HuH-7 (cell line): ENCODE results near the gene DEFB123.
"Not testable (repeated sequence)": the region's sequence is repeated elsewhere in the genome, so short reads cannot be mapped to it uniquely, and the experiment has no call there.

Experiments
- DNase-seq: peaks from one replicate; pipeline ENCODE4 v3.0.0; 2011; ENCODE audit warnings: low spot score

DEFB123 gene, protein sequence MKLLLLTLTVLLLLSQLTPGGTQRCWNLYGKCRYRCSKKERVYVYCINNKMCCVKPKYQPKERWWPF

DNA sequence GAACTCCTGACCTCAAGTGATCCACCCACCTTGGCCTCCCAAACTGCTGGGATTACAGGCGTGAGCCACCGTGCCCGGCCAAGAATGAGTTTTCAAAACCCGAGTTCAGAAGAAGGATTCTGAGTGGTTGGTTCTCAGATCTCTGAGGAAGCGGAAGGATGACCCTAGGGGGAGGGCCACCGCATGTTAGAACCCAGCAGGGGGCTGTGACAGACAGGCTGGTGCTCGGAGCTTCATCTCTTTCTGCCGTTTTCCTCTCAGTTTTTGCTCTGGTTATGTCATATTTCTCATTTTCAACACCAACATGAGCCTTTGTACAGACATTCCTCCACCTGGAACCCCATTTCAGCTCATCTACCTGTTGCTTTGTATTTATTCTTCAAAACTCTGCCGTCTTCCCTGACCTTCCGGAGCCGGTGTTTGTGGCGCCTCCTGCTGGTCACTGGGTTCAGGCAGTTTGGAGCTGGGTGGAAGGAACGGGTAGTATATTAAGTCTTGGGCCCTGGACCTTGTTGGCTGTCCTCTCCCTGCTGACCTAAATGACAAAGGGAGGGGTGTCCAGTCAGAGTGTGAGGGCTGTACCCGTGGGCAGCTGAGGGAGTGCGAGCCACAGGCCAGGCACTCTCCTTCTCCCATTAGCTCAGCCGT, at the start of gene DEFB123:
TSS of gene DEFB123 (plus strand) at position 621 of the 648 bp plus-strand sequence. CDS start 67 bp downstream, outside the sequence.
- no peak for DNase-seq

DNA sequence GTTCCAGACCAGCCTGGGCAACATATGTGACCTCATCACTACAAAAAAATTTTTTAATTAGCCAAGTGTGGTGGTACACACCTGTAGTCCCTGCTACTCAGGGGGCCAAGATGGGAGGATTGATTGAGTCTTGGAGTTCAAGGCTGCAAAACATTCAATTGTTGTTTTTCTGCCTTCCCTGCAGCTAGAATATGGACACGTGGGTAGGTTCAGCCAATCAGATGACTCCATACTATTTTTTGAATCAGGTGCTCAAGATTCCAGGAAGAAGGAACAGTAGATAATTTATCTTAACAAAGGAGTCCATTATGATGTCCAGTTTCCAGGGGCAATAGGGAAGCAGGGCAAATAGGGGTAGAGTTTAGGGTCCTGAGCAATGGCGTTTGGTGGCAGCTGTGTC, 47.6 kb upstream of the DEFB123 start:
- DNase-seq: no peak

DNA sequence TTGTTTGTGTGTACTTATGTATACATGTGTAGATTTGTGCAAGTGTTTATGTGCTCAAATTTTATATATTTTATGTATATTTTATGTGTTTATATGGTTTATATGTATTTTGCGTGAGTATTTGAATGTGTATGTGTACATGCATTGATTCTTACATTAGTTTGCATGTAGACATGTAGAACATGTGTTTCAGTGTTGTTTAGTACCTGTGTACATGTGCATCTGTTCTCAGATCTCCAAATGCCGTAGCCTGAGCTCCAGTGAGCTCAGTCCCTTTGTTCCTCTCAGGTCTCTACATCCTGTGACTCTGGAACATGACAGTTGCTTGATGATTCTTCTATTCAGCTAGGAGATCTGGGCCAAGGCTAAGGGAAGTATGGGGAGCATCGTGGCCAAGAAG, 45.5 kb upstream of the DEFB123 start:
- no peak for DNase-seq

DNA sequence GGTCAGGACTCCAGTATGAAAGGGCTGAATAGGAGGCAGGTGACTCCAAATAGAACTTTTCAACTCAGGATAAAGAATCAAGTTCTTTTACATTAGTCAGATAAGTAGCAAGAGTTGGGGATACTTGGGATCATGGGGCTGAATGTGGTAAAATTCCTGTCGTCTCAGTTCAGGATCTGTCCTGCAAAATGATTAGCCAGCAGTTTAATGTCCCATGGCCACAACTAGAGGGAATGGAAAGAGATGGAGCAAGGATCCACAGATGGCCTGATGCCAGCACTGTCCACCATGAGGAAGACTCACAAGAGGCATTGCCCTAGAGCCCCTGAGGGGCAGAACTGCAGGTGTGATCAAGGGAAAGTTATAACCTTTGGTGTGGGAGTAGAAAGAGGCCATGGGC, 36.5 kb upstream of the DEFB123 start:
- no peak for DNase-seq

DNA sequence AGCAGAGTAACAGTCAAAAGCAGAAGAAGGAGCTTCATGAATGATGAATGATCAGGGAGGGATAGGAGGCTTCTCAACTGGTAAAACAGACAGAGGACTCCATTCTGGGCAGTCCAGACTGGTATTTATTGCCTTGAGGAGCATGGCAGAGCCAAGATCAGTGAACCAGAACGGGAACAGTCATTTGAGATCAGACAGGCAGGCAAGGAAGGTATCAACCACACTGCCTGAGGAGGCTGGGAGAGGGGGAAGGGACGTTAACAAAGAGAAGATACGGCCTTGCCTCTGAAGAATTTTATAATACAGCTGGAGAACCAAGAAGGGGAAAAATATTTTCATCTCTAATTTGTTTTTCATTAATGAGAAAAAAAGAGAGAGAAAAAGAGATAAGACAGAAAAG, 34.3 kb upstream of the DEFB123 start, which contains the start of gene DEFB121:
TSS of gene DEFB121 (minus strand) at position 101 of the 400 bp plus-strand sequence. CDS start at position 38, 63 bp downstream.
- DNase-seq: no peak

DNA sequence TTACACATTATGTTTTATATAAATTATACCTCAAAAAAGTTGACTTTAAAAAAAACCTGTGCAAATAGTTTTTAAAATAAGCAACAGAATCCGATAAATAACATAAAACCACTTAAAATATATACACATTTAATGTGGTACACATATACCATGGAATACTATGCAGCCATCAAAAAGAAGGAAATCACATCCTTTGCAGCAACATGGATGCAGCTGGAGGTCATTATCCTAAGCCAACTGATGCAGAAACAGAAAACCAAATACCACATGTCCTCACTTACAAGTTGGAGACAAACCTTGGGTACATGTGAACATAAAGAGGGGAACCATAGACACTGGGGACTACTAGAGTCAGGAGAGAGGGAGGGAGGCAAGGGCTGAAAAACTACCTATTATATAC, 30.4 kb upstream of the DEFB123 start:
- DNase-seq: no peak

DNA sequence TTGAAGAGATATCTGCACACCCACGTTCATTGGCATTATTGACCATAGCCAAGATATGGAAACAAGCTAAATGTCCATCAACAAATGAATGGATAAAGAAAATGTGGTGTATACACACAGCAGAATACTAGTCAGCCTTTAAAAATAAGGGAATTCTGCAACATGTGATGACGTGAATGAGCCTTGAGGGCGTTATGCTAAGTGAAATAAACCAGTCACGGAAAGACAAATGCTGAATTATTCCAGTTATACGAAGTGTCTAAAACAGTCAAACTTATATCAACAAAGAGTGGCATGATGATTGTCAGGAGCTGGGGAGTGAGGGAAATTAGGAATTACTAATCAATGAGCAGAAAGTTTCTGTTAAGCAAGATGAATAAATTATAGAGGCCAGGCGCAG, 26.1 kb upstream of the DEFB123 start:
- no peak for DNase-seq

DNA sequence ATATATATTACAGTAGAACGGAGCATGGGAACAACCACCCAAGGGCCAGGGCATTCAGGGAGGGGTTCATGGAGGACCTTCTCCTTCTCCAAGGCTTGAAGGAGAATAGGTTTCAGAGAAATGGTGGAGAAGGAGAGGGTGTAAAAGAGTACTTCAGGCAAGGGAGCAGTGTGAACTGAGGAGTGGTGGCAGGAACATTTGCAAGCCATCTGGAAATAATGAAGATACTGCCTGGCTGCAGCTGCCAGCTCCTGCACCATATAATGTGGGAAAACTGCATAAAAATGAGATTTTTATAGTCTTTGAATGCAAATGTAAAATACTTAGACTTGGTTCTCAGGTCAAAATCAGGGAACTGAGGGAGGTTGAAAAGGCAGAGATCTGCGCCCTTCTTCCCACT, 24.8 kb upstream of the DEFB123 start:
- no peak for DNase-seq

DNA sequence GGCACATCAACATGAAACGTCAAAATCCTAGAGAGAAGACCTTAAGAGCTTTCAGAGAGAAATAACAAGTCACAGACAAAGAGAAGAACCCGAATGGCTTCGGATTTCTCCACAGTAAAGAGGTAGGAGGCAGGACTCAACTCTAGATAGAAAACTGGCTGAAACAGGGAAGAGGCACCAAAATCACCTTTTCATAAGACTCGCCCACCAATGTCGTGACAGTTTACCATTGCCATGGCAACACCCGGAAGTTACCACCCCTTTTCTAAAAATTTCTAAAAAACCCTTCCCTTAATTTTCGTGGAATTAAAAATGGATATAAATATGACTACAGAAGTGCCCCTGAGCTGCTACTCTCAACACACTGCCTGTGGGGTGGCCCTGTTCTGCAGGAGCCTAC, 22.1 kb upstream of the DEFB123 start:
- no peak for DNase-seq

DNA sequence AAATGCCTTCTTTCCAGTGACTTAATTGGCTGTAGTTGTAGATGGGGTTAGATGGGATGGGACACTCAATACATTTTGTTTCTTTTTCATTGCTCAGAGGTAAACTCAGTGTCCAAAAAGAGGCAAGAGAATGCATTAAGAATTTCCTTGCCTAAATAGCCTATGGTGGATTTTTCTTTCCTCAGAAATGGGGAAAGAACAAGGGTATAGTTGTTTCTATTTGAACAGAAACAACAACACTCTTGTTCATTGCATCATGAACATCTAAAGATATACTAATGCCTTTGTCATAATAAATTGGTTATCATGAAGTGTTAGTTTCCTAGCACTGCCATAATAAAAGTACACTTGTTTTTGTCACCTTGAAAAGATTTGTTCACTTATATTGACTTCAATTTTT, 14.6 kb upstream of the DEFB123 start:
- DNase-seq: no peak

DNA sequence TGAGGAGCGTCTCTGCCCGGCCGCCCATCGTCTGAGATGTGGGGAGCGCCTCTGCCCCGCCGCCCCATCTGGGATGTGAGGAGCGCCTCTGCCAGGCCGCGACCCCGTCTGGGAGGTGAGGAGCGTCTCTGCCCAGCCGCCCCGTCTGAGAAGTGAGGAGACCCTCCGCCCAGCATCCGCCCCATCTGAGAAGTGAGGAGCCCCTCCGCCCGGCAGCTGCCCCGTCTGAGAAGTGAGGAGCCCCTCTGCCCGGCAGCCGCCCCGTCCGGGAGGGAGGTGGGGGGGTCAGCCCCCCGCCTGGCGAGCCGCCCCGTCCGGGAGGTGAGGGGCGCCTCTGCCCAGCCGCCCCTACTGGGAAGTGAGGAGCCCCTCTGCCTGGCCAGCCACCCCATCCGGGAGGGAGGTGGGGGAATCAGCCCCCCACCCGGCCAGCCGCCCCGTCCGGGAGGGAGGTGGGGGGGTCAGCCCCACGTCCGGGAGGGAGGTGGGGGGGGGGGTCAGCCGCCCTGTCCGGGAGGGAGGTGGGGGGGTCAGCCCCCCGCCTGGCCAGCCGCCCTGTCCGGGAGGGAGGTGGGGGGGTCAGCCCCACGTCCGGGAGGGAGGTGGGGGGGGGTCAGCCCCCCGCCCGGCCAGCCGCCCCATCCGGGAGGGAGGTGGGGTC, 13.4 kb upstream of the DEFB123 start:
- DNase-seq: not testable (repeated sequence)

DNA sequence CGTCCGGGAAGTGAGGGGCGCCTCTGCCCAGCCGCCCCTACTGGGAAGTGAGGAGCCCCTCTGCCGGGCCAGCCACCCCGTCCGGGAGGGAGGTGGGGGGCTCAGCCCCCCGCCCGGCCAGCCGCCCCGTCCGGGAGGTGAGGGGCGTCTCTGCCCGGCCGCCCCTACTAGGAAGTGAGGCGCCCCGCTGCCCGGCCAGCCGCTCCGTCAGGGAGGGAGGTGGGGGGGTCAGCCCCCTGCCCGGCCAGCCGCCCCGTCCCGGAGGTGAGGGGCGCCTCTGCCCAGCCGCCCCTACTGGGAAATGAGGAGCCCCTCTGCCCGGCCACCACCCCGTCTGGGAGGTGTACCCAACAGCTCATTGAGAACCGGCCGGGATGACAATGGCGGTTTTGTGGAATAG, 12.9 kb upstream of the DEFB123 start:
- not testable (repeated sequence) for DNase-seq

DNA sequence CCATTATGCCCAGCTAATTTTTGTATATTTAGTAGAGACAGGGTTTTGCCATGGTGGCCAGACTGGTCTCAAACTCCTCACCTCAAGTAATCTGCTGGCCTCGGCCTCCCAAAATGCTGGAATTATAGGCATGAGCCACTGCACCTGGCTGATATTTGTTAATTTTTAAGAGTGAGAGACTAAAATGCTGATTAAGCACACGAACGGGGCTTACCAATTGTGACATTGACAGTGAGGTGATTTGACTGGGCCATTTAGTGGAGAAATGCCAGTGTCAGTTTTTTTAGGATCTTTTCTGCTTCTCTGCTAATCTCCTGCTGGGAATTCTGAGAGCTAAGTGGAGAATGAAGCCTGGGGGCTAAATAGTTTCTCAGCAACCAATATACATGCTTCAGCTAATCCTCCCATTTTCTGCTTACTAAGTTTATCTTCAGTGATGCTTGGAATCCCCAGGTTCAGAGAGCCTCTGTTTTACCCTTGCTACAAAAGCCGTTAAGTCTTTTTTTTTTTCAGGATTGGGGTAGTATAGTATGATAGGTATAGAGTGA, 9.8 kb upstream of the DEFB123 start:
- no peak for DNase-seq

DNA sequence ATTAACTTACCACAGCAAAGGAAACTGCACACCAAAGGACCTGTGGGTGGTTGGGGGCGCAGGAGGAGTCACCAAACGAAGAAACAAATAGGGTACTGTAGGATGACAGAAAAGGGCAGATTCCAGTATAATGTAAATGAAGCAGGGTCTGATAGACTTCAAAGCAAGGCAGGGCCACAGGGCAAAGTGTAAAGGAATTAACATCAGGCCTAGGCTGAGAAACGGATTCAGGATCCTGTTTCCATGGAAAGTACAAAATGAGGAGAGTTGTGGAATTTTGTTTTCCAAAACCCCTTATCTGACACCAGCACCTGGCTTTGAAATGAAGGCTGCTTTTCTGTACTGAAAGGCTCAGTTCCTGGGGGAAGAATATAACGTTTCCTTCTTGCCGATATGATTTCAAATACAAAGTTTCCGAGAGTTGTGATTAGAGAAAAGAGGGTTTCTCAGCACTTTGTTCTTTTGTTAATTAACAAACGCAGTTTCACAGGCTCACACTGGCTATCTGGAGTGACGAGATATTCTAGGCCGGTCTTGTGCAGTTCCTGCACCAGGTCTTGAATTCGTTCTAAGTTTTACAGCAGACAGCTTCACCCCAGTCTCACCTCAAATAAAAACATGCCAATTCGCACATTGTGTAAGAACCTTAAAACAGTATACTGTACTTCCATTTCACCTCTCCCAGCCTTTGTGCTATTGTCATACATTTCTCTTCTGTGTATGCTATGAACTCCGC, 5.8 kb downstream of the DEFB123 start:
- DNase-seq: no peak

DNA sequence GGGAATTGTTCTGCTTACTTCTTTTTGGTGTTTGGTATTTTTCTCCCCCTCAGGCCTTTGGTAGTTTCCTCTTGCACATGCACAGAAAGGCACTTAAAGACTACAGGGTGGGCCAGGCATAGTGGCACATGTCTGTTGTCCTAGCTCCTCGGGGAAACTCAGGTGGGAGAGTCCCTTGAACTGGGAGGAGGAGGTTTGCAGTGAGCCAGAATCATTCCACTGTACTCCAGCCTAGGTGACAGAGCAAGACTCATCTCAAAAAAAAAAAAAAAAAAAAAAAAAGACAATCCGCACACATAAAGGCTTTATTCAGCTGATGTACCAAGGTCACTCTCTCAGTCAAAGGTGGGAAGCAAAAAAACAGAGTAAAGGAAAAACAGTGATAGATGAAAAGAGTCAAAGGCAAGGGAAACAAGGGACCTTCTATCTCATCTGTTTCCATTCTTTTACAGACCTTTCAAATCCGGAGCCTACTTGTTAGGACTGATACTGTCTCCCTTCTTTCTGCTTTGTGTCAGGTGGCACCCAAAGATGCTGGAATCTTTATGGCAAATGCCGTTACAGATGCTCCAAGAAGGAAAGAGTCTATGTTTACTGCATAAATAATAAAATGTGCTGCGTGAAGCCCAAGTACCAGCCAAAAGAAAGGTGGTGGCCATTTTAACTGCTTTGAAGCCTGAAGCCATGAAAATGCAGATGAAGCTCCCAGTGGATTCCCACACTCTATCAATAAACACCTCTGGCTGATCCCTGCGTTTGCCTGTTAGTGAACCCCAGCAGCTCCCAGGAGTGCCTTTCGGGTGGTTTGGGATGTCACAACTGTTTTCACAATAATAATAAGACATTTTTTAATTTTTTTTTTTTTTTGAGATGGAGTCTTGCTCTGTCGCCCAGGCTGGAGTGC, 9.3 kb downstream of the DEFB123 start:
- DNase-seq: no peak

DNA sequence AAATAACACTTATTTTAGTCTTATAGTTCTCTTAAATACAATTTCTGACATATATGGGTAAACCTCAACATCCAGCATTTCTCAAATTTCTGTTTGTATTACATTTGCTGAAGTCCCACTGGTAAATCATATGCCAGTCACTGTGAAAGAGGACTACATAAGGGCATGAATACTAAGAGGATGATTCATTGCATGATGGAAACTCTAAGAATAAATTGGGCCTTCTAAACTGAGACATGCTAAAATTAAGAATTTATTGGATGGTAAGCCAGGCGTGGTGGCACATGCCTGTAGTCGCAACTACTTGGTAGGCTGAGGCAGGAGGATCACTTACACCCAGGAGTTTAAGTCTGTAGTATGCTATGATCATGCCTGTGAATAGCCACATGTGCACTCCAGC, 12.1 kb downstream of the DEFB123 start:
- no peak for DNase-seq

DNA sequence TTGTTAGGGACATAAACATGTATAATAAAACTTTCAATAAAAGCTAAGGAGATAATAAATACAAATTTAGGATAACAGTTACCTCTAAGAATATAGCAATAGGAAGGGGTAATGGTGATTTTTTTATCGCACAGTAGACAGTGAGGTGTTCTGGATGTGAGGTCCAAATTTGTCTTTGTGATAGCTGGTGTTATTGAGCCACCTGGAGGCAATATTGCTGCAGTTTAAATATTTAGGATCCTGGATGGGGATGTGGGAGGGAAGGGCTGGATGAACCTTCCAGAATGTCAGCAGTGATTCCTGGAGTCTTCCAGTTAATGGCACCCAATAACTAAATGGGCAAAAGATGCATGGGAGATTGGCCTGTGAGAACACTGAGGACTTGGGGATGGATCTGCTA, 13.9 kb downstream of the DEFB123 start:
- DNase-seq: no peak

DNA sequence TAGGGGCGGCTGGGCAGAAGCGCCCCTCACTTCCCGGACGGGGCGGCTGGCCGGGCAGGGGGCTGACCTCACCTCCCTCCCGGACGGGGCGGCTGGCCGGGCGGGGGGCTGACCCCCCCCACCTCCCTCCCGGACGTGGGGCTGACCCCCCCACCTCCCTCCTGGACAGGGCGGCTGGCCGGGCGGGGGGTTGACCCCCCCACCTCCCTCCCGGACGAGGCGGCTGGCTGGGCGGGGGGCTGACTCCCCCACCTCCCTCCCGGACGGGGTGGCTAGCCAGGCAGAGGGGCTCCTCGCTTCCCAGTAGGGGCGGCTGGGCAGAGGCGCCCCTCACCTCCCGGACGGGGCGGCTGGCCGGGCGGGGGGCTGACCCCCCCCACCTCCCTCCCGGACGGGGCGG, 30.5 kb downstream of the DEFB123 start:
- DNase-seq: not testable (repeated sequence)

DNA sequence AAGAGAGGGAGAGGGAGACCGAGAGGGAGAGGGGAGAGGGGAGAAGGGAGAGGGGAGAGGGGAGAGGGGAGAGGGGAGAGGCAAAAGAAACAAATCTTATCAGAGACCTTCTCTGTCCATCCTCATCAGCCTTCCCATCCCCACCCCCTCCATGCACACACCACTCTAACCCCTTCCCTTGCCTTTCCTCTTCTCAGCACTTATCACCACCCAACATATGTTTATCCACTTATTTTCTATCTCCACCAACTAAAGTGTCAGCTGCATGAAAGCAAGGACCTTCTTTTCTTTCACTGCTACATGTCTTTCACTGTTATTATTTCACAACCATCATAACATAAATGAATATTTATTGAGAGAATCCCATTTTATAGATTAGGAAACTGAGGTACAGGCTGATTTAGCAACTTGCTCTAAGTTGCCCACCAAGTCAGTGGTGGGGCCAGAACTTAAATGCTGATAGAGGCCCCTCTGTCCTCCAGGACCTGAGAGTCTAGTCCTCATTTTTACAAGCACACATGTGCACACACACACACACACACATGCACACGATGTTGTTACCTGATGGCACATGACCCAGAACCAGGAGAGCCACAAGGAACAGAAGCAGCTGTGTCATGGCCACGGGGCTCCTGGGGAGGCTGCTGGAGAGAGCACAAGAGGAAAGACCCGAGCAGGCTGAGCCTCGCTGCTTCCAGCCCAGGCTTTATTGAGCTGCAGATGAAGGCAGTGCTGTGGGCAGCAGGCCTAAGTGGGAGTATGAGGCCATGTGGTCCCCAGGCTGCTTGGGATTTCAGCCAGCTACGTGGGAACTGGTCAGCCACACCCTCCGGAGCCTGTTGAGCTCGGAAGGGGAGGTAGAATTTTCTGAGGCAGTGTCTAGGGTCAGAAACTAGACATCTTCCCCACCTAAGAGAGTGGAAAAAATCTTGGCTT, 32.2 kb downstream of the DEFB123 start:
- no peak for DNase-seq

DNA sequence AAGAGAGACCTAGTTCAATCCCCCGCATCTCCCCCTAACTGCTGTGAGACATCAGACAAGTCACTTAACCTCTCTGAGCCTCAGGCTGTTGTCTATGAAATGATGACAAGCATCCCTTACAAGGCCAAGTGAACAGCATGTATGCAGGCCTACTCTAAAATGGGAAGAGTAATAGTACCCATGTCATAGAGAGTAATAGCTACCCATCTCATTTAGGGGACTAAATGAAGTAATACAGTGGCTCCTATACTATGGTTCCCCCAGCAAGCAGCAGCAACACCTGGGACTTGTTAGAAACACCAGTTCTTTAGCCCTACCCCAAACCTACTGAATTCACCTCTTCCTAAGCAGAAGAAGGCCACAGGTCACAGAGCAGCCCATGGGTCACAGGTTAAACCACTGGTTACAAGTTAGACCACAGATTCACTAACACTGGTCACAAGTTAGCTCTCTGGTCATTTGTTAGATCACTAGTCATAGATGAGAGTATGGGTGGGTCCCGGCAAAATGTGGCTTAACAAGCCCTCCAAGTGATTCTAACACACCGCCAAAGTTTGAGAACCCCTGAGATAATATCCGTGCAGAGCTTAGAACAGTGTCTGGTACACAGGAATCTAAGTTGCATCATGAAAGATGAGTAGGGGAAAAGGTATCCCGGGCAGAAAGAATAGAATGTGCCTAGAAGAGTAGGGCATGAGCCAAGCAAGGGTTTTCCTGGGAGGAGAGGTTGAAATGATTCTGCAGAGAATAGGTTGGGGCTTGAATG, 33.1 kb downstream of the DEFB123 start:
- no peak for DNase-seq
